Neural progenitor cell (in vitro differentiated cells): ENCODE results near the gene SIRT5.

Experiments used
- EZH2 ChIP-seq: fragments of 200-600 bp; sonication (generic); IDR thresholded peaks from 2 replicates; pipeline ENCODE4 v1.6.1; 2017; ENCODE audit warnings: antibody characterized with exemption, mild to moderate bottlenecking, moderate library complexity
- EZH2phosphoT487 ChIP-seq: fragments of 200-600 bp; sonication (generic); IDR thresholded peaks from 2 replicates; pipeline ENCODE4 v1.6.1; 2017; ENCODE audit warnings: antibody characterized with exemption
- TF ChIP-seq, protein P1 (sequence below): fragments of 200-600 bp; sonication (generic); IDR thresholded peaks from 2 replicates; pipeline ENCODE4 v1.5.1; 2017; ENCODE audit warnings: antibody characterized with exemption, mild to moderate bottlenecking

DNA sequence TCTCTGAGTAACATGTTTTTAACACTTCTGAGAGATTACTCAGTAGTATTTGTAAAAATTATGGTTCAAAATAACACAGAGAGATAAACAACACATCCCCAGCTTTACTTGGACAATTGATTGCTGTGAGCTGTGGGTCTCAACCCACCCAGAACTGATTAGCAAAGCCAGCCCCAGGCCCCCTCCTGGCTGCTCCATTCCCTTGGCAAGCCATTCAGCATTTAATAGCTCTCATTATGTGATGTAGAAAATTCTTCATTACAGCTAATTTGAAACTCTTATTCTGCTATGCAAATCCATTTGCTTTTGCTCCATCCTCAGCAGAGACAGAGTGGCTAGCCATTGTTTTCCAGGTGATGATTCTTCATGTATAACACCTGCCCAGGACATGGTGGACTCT lies 16.6 kb upstream of the SIRT5 start:
- TF ChIP-seq, protein P1, sequence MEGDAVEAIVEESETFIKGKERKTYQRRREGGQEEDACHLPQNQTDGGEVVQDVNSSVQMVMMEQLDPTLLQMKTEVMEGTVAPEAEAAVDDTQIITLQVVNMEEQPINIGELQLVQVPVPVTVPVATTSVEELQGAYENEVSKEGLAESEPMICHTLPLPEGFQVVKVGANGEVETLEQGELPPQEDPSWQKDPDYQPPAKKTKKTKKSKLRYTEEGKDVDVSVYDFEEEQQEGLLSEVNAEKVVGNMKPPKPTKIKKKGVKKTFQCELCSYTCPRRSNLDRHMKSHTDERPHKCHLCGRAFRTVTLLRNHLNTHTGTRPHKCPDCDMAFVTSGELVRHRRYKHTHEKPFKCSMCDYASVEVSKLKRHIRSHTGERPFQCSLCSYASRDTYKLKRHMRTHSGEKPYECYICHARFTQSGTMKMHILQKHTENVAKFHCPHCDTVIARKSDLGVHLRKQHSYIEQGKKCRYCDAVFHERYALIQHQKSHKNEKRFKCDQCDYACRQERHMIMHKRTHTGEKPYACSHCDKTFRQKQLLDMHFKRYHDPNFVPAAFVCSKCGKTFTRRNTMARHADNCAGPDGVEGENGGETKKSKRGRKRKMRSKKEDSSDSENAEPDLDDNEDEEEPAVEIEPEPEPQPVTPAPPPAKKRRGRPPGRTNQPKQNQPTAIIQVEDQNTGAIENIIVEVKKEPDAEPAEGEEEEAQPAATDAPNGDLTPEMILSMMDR: no peak
- TF ChIP-seq EZH2 (no peak), EZH2phosphoT487 (no peak)
